Chondrocyte (in vitro differentiated cells): ENCODE results near the gene DDX5. TPM values are rescaled to one million over a fixed set of nuclear protein-coding genes. Genes with fewer than 3 reads are reported as not detected.

ENCODE experiments used
- DNase-seq: peaks from one replicate; pipeline ENCODE4 v3.0.0; 2021; ENCODE audit warnings: mixed read lengths, low spot score
- H3K27ac Mint-ChIP-seq: one replicate; pipeline ENCODE4 v1.8.0; 2021; ENCODE audit warnings: mild to moderate bottlenecking, moderate library complexity, mixed read lengths; ENCODE audit not compliant: unreplicated experiment
- H3K27me3 Mint-ChIP-seq: 2 replicates; pipeline ENCODE4 v1.8.0; 2021; ENCODE audit warnings: low read depth, mixed read lengths
- H3K36me3 Mint-ChIP-seq: 2 replicates; pipeline ENCODE4 v1.8.0; 2021; ENCODE audit warnings: low read depth, mixed read lengths
- H3K4me1 Mint-ChIP-seq: 2 replicates; pipeline ENCODE4 v1.8.0; 2021; ENCODE audit warnings: low read depth, mild to moderate bottlenecking, mixed read lengths
- H3K4me3 Mint-ChIP-seq: one replicate; pipeline ENCODE4 v1.8.0; 2021; ENCODE audit warnings: mild to moderate bottlenecking, moderate library complexity, mixed read lengths; ENCODE audit not compliant: unreplicated experiment
- H3K9me3 Mint-ChIP-seq: 2 replicates; pipeline ENCODE4 v1.8.0; 2021; ENCODE audit warnings: low read depth, mixed read lengths
- total RNA-seq: library from RNA; stranded (reverse); gene quantifications from 3 replicates; pipeline ENCODE4 v1.2.1, GENCODE V29; 2021
- TF ChIP-seq, protein P1 (sequence below): fragments of 200-600 bp; sonication (generic); IDR thresholded peaks from 2 replicates; pipeline ENCODE4 v1.5.0; 2021; ENCODE audit warnings: antibody characterized with exemption, mild to moderate bottlenecking, moderate library complexity

The DDX5 gene
- total RNA-seq, 1 donor from 2014 or later = 611 TPM

- no peaks in the 10 kb centered on the region for H3K9me3 Mint-ChIP-seq
- no peak for DNase-seq
- H3K27me3 Mint-ChIP-seq = no peaks in the 10 kb centered on the region
- H3K4me1 Mint-ChIP-seq = peaks cover 22% of the 10 kb centered on the region
- H3K4me3 Mint-ChIP-seq = no peak overlapping the region
- peak overlapping the region; percentile 52 for H3K27ac Mint-ChIP-seq
- TF ChIP-seq, protein P1, sequence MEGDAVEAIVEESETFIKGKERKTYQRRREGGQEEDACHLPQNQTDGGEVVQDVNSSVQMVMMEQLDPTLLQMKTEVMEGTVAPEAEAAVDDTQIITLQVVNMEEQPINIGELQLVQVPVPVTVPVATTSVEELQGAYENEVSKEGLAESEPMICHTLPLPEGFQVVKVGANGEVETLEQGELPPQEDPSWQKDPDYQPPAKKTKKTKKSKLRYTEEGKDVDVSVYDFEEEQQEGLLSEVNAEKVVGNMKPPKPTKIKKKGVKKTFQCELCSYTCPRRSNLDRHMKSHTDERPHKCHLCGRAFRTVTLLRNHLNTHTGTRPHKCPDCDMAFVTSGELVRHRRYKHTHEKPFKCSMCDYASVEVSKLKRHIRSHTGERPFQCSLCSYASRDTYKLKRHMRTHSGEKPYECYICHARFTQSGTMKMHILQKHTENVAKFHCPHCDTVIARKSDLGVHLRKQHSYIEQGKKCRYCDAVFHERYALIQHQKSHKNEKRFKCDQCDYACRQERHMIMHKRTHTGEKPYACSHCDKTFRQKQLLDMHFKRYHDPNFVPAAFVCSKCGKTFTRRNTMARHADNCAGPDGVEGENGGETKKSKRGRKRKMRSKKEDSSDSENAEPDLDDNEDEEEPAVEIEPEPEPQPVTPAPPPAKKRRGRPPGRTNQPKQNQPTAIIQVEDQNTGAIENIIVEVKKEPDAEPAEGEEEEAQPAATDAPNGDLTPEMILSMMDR = peak; percentile 8
- peaks cover 38% of the 10 kb centered on the region for H3K36me3 Mint-ChIP-seq
Measured at GRCh38 chr17:64531955-64532371, 25.9 kb upstream of the DDX5 start.

- H3K4me3 Mint-ChIP-seq = no peak overlapping the region
- H3K27ac Mint-ChIP-seq = no peak overlapping the region
- H3K9me3 Mint-ChIP-seq = no peaks in the 10 kb centered on the region
- TF ChIP-seq, protein P1 = no peak
- H3K4me1 Mint-ChIP-seq = peaks cover 22% of the 10 kb centered on the region
- no peak for DNase-seq
- peaks cover 41% of the 10 kb centered on the region for H3K36me3 Mint-ChIP-seq
- no peaks in the 10 kb centered on the region for H3K27me3 Mint-ChIP-seq
Measured at GRCh38 chr17:64529221-64529620, 23.1 kb upstream of the DDX5 start.

DNA sequence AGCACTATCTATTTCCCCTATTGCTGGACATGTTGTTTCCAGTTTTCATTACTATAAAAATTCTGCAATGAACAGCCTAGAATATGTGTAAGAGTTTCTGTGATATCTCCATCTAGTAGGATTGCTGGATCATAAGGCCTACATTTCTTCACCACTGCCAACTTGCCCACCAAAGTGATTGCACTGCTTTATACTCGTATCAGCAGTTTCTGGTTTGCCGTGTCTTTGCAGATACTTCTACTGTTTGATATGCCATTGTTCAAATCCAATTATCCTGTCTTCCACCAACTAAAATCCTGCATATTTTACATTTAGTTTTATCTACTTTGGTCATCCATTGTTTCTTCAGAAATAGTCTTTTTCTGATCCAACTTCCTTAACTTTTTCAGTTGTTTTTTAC is 21.8 kb upstream of the DDX5 start:
- no peak overlapping the region for H3K27ac Mint-ChIP-seq
- H3K4me3 Mint-ChIP-seq = no peak overlapping the region
- no peak for DNase-seq
- H3K27me3 Mint-ChIP-seq = no peaks in the 10 kb centered on the region
- no peaks in the 10 kb centered on the region for H3K9me3 Mint-ChIP-seq
- peaks cover 22% of the 10 kb centered on the region for H3K4me1 Mint-ChIP-seq
- peaks cover 42% of the 10 kb centered on the region for H3K36me3 Mint-ChIP-seq
- TF ChIP-seq, protein P1 = no peak

- TF ChIP-seq, protein P1 = no peak
- Mint-ChIP-seq H3K36me3 (peaks cover 27% of the 10 kb centered on the region), H3K4me3 (no peak overlapping the region), H3K9me3 (no peaks in the 10 kb centered on the region), H3K27me3 (no peaks in the 10 kb centered on the region), H3K27ac (no peak overlapping the region), H3K4me1 (peaks cover under 1% of the 10 kb centered on the region)
- no peak for DNase-seq
Measured at GRCh38 chr17:64520359-64520758, 14.3 kb upstream of the DDX5 start.

DNA sequence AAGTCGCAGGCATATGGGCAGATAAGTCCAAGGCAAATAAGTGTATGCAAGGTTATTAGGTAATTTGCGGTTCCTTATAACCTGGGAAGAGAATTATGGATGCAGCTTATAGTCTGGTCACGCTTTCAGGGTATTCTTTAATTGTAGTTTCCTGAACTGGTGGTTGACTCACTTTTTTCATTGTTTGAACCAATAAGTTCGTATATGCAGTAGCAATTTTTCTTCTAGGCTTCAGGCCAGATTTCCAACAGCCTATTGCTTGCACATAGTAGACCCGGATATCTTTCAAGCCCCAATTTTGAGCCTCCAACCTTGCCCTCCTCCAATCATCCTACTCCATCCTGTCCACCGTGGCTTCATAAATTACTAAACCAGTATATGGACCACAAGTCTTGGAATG is 13.5 kb upstream of the DDX5 start:
- Mint-ChIP-seq H3K4me1 (peaks cover 2% of the 10 kb centered on the region), H3K27ac (no peak overlapping the region), H3K36me3 (peaks cover 30% of the 10 kb centered on the region), H3K27me3 (no peaks in the 10 kb centered on the region), H3K9me3 (no peaks in the 10 kb centered on the region), H3K4me3 (no peak overlapping the region)
- TF ChIP-seq, protein P1 = no peak
- no peak for DNase-seq
